Esophagus muscularis mucosa (tissue), 3 donors: ENCODE data around the gene H6PD.

Experiments used
- CTCF ChIP-seq, 3 experiments: fragments of 200-600 bp in 2 of 3; fragments of 450-650 bp in 1 of 3; sonication (generic) in 2 of 3; IDR thresholded peaks; one replicate each; pipeline ENCODE4 v1.5.1; 2017 to 2019; ENCODE audit warnings: antibody characterized with exemption in 3 of 3, mild to moderate bottlenecking in 2 of 3, moderate library complexity in 1 of 3
- EP300 ChIP-seq: sonication (generic); formaldehyde crosslinking; IDR thresholded peaks from one replicate; pipeline ENCODE4 v1.6.1; 2017; ENCODE audit warnings: antibody characterized with exemption

GRCh38 chr1:9296850-9297249 lies 62.3 kb downstream of the H6PD start:
- TF ChIP-seq CTCF (IDR thresholded peaks at IDR 0.05) = no peak
- no peak for TF ChIP-seq EP300
